Measurements from ENCODE around the gene RHAG.

GRCh38 chr6:49557177-49557576, 79.5 kb downstream of the RHAG start:
- no peak for TF ChIP-seq FOXM1 (IDR thresholded peaks at IDR 0.05; ENCODE audit: borderline replicate concordance)
- no peak for TF ChIP-seq TARDBP (IDR thresholded peaks at IDR 0.05)
- TF ChIP-seq SUZ12 (IDR thresholded peaks at IDR 0.05): no peak
- no peak for TF ChIP-seq NFRKB (IDR thresholded peaks at IDR 0.05)
- TF ChIP-seq L3MBTL2 (conservative IDR thresholded peaks at IDR 0.05): no peak
- TF ChIP-seq LEF1 (IDR thresholded peaks at IDR 0.05; ENCODE audit: borderline replicate concordance): no peak
- no peak for TF ChIP-seq HDGF (IDR thresholded peaks at IDR 0.05; ENCODE audit: borderline replicate concordance)
- no peak for TF ChIP-seq BHLHE40 (IDR thresholded peaks at IDR 0.05; ENCODE audit: borderline replicate concordance)
- TF ChIP-seq FOXA1 (IDR thresholded peaks at IDR 0.05): no peak
- TF ChIP-seq CTBP1 (IDR thresholded peaks at IDR 0.05; ENCODE audit: borderline replicate concordance): no peak
- TF ChIP-seq ARNT (IDR thresholded peaks at IDR 0.05): no peak
- TF ChIP-seq SP1 (IDR thresholded peaks at IDR 0.05): no peak
- no peak for TF ChIP-seq PKNOX1 (IDR thresholded peaks at IDR 0.05)

All from HEK293T (cell line).